Prostate gland (tissue), 2 donors: ENCODE data around the gene KIAA0040. TPM values are rescaled to one million over a fixed set of nuclear protein-coding genes. Genes with fewer than 3 reads are reported as not detected.

Experiments
- DNase-seq: peaks from one replicate; pipeline ENCODE4 v3.0.0-alpha.2; 2019; ENCODE audit warnings: low spot score
- H3K27ac ChIP-seq, 2 donors: fragments of 200-600 bp; sonication (generic); 2 replicates each; pipeline ENCODE4 v1.5.1; 2017 to 2019
- H3K27me3 ChIP-seq: fragments of 200-600 bp; sonication (generic); replicated peaks from 2 replicates; pipeline ENCODE4 v1.5.1; 2019; ENCODE audit not compliant: insufficient read depth
- H3K36me3 ChIP-seq, 2 donors: fragments of 200-600 bp; sonication (generic); 1 replicate in 1 of 2; 2 replicates in 1 of 2; pipeline versions ENCODE4 v1.5.1 to v1.8.1; 2017 to 2019
- H3K4me1 ChIP-seq: fragments of 200-600 bp; sonication (generic); replicated peaks from 2 replicates; pipeline ENCODE4 v1.5.1; 2019
- H3K4me3 ChIP-seq, 2 donors: fragments of 200-600 bp; sonication (generic); 2 replicates each; pipeline ENCODE4 v1.5.1; 2017 to 2019
- H3K9me3 ChIP-seq: fragments of 200-600 bp; sonication (generic); 2 replicates; pipeline ENCODE4 v1.5.1; 2017
- CTCF ChIP-seq, 4 experiments: fragments of 200-600 bp in 2 of 4; fragments of 450-650 bp in 2 of 4; sonication (generic) in 2 of 4; IDR thresholded peaks; 1 replicate in 3 of 4; 2 replicates in 1 of 4; pipeline ENCODE4 v1.5.1; 2016 to 2019; ENCODE audit warnings: antibody characterized with exemption in 4 of 4, mild to moderate bottlenecking in 2 of 4, moderate library complexity in 2 of 4
- POLR2A ChIP-seq: fragments of 450-650 bp; IDR thresholded peaks from one replicate; pipeline ENCODE4 v1.6.1; 2016; ENCODE audit warnings: antibody characterized with exemption, mild to moderate bottlenecking
- POLR2AphosphoS5 ChIP-seq: sonication (generic); formaldehyde crosslinking; IDR thresholded peaks from one replicate; pipeline ENCODE4 v1.6.1; 2017; ENCODE audit warnings: antibody characterized with exemption
- WGBS: methylation state at CpG from one replicate; pipeline ENCODE4 v1.1.5; 2018; 5-methylcytosine and 5-hydroxymethylcytosine counted together
- intact Hi-C: fragments of 100-400 bp; cut with DNase I; formaldehyde crosslinking; loops from one replicate; pipeline ENCODE4 v1.14.2; 2022
- total RNA-seq, 2 donors: library from RNA; depleted of rRNA; stranded (reverse); fragments of >200 nt; gene quantifications; one replicate each; pipeline ENCODE4 v1.1.0, GENCODE V29; 2016

The KIAA0040 gene
- total RNA-seq, 2 donors from 2014 or later = 17.4 to 19.1 TPM

- DNase-seq = no peak
- Histone ChIP-seq H3K27ac (no peak overlapping the region), H3K4me3 (no peak overlapping the region), H3K9me3 (no peaks in the 10 kb centered on the region), H3K4me1 (no peaks in the 10 kb centered on the region), H3K36me3 (no peaks in the 10 kb centered on the region), H3K27me3 (no peaks in the 10 kb centered on the region)
- intact Hi-C loops = no loop called here
- no peak for TF ChIP-seq POLR2A
- TF ChIP-seq CTCF (IDR thresholded peaks at IDR 0.05) = no peak
- no peak for TF ChIP-seq POLR2AphosphoS5
- 83% methylated on average over 2 of the region's 2 CpGs for WGBS
Measured at GRCh38 chr1:175129644-175129996, 63.0 kb downstream of the KIAA0040 start.

GRCh38 chr1:175129182-175129581 lies 63.4 kb downstream of the KIAA0040 start:
- intact Hi-C loops = no loop called here
- Histone ChIP-seq H3K4me3 (no peak overlapping the region), H3K27me3 (no peaks in the 10 kb centered on the region), H3K36me3 (no peaks in the 10 kb centered on the region), H3K9me3 (no peaks in the 10 kb centered on the region), H3K27ac (no peak overlapping the region), H3K4me1 (no peaks in the 10 kb centered on the region)
- TF ChIP-seq POLR2AphosphoS5 (no peak), CTCF (IDR thresholded peaks at IDR 0.05) (no peak), POLR2A (no peak)
- 55% methylated on average over 1 of the region's 1 CpG for WGBS
- no peak for DNase-seq

- intact Hi-C loops = no loop called here
- WGBS = 95% methylated on average over 9 of the region's 9 CpGs
- Histone ChIP-seq H3K9me3 (no peaks in the 10 kb centered on the region), H3K36me3 (no peaks in the 10 kb centered on the region), H3K27ac (no peak overlapping the region), H3K4me1 (no peaks in the 10 kb centered on the region), H3K27me3 (no peaks in the 10 kb centered on the region), H3K4me3 (no peak overlapping the region)
- no peak for TF ChIP-seq POLR2AphosphoS5
- no peak for TF ChIP-seq POLR2A
- TF ChIP-seq CTCF (IDR thresholded peaks at IDR 0.05) = no peak
- DNase-seq = no peak
Measured at GRCh38 chr1:175128523-175128922, 64.1 kb downstream of the KIAA0040 start.

- H3K4me1 ChIP-seq = no peaks in the 10 kb centered on the region
- intact Hi-C loops = no loop called here
- no peak overlapping the region for H3K4me3 ChIP-seq
- no peak for DNase-seq
- H3K27me3 ChIP-seq = no peaks in the 10 kb centered on the region
- TF ChIP-seq CTCF (IDR thresholded peaks at IDR 0.05) = no peak
- no peak for TF ChIP-seq POLR2AphosphoS5
- no peak for TF ChIP-seq POLR2A
- H3K9me3 ChIP-seq = no peaks in the 10 kb centered on the region
- H3K36me3 ChIP-seq = no peaks in the 10 kb centered on the region
- no peak overlapping the region for H3K27ac ChIP-seq
- 83% methylated on average over 6 of the region's 6 CpGs for WGBS
Measured at GRCh38 chr1:175127565-175127964, 65.0 kb downstream of the KIAA0040 start.

GRCh38 chr1:175126347-175126746 lies 66.2 kb downstream of the KIAA0040 start:
- H3K27ac ChIP-seq = no peak overlapping the region
- H3K36me3 ChIP-seq = no peaks in the 10 kb centered on the region
- intact Hi-C loops = no loop called here
- H3K27me3 ChIP-seq = no peaks in the 10 kb centered on the region
- no peak overlapping the region for H3K4me3 ChIP-seq
- no peak for DNase-seq
- H3K9me3 ChIP-seq = no peaks in the 10 kb centered on the region
- WGBS = 24% methylated on average over 4 of the region's 4 CpGs
- H3K4me1 ChIP-seq = no peaks in the 10 kb centered on the region
- TF ChIP-seq CTCF (IDR thresholded peaks at IDR 0.05) (no peak), POLR2AphosphoS5 (no peak), POLR2A (no peak)
